Karpas-422 (cell line): ENCODE measurements around the gene ZNF789. TPM values are rescaled to one million over a fixed set of nuclear protein-coding genes. Genes with fewer than 3 reads are reported as not detected.

ENCODE experiments used
- DNase-seq: peaks from one replicate; pipeline ENCODE4 v3.0.0-alpha.2; 2015
- H2AFZ ChIP-seq: fragments of 200-600 bp; sonication (generic); 2 replicates; pipeline ENCODE4 v1.6.1; 2014; ENCODE audit warnings: antibody characterized with exemption, low read length, mixed read lengths
- H3K27ac ChIP-seq: fragments of 200-600 bp; sonication (generic); 2 replicates; pipeline ENCODE4 v1.5.1; 2014; ENCODE audit warnings: mild to moderate bottlenecking, low read length, moderate library complexity
- H3K27me3 ChIP-seq: fragments of 200-600 bp; sonication (generic); 2 replicates; pipeline ENCODE4 v1.6.1; 2014; ENCODE audit warnings: low read length, mixed read lengths
- H3K36me3 ChIP-seq: fragments of 200-600 bp; sonication (generic); 2 replicates; pipeline ENCODE4 v1.6.1; 2014; ENCODE audit warnings: low read length, mixed read lengths; ENCODE audit not compliant: insufficient read depth
- H3K4me1 ChIP-seq: fragments of 200-600 bp; sonication (generic); 2 replicates; pipeline ENCODE4 v1.6.1; 2014; ENCODE audit warnings: mild to moderate bottlenecking, low read length, mixed read lengths
- H3K4me2 ChIP-seq: fragments of 200-600 bp; sonication (generic); 2 replicates; pipeline ENCODE4 v1.6.1; 2014; ENCODE audit warnings: low read length, low read depth, mild to moderate bottlenecking; ENCODE audit not compliant: poor library complexity, severe bottlenecking
- H3K4me3 ChIP-seq: fragments of 200-600 bp; sonication (generic); 2 replicates; pipeline ENCODE4 v1.5.1; 2014; ENCODE audit warnings: mild to moderate bottlenecking, antibody characterized with exemption, low read length, mixed read lengths
- H3K79me2 ChIP-seq: fragments of 200-600 bp; sonication (generic); 2 replicates; pipeline ENCODE4 v1.6.1; 2014; ENCODE audit warnings: mild to moderate bottlenecking, low read length, mixed read lengths
- H3K9ac ChIP-seq: fragments of 200-600 bp; sonication (generic); 2 replicates; pipeline ENCODE4 v1.6.0; 2014; ENCODE audit warnings: low read length
- H3K9me2 ChIP-seq: fragments of 200-600 bp; sonication (generic), shearing (Covaris generic); replicated peaks from 2 replicates; pipeline ENCODE4 v1.6.0; 2014; ENCODE audit warnings: mild to moderate bottlenecking, low read length, moderate library complexity; ENCODE audit not compliant: insufficient read depth
- H3K9me3 ChIP-seq: fragments of 300-700, 200-600 bp; sonication (generic); 2 replicates; pipeline ENCODE4 v1.6.1; 2014; ENCODE audit warnings: low read length, mixed read lengths
- H4K20me1 ChIP-seq: fragments of 200-600 bp; sonication (generic); 2 replicates; pipeline ENCODE4 v1.6.1; 2014; ENCODE audit warnings: mild to moderate bottlenecking, antibody characterized with exemption, low read length, low read depth; ENCODE audit not compliant: insufficient read depth
- total RNA-seq: library from RNA; depleted of rRNA; stranded (reverse); fragments of >200 nt; shearing (Covaris generic); gene quantifications from 2 replicates; pipeline ENCODE4 v1.2.3, GENCODE V29; 2014; ENCODE audit warnings: low replicate concordance

The ZNF789 gene
- total RNA-seq, 1 experiment from 2014 or later = 33.0 TPM

GRCh38 chr7:99453105-99453504 lies 19.6 kb upstream of the ZNF789 start:
- Histone ChIP-seq H4K20me1 (peaks cover 10% of the 10 kb centered on the region; the same call in 1 of the 2 replicates), H3K4me1 (no peaks in the 10 kb centered on the region)

GRCh38 chr7:99455874-99456273 lies 16.8 kb upstream of the ZNF789 start:
- Histone ChIP-seq H3K4me1 (no peaks in the 10 kb centered on the region), H2AFZ (no peak overlapping the region), H4K20me1 (peaks cover 26% of the 10 kb centered on the region; the same call in 1 of the 2 replicates), H3K4me3 (no peak overlapping the region), H3K9me2 (no peaks in the 10 kb centered on the region), H3K36me3 (peaks cover 33% of the 10 kb centered on the region), H3K9ac (no peak overlapping the region), H3K4me2 (no peak overlapping the region), H3K27me3 (no peaks in the 10 kb centered on the region), H3K79me2 (peaks cover 28% of the 10 kb centered on the region), H3K9me3 (no peaks in the 10 kb centered on the region), H3K27ac (no peak overlapping the region)
- DNase-seq = no peak

More at GRCh38 chr7:99453105-99453504, 19.6 kb upstream of the ZNF789 start:
- H3K9me2 ChIP-seq = no peaks in the 10 kb centered on the region
- H3K9me3 ChIP-seq = no peaks in the 10 kb centered on the region
- no peak overlapping the region for H3K27ac ChIP-seq
- no peaks in the 10 kb centered on the region for H3K27me3 ChIP-seq
- peaks cover under 1% of the 10 kb centered on the region; the same call in 1 of the 2 replicates for H3K79me2 ChIP-seq
- H2AFZ ChIP-seq = no peak overlapping the region
- no peak for DNase-seq
- no peak overlapping the region for H3K4me3 ChIP-seq
- H3K4me2 ChIP-seq = no peak overlapping the region
- H3K9ac ChIP-seq = no peak overlapping the region
- H3K36me3 ChIP-seq = peaks cover 11% of the 10 kb centered on the region

GRCh38 chr7:99456288-99456687 lies 16.4 kb upstream of the ZNF789 start:
- Histone ChIP-seq H3K4me1 (no peaks in the 10 kb centered on the region), H3K9me3 (no peaks in the 10 kb centered on the region), H3K4me2 (no peak overlapping the region), H3K36me3 (peaks cover 33% of the 10 kb centered on the region), H4K20me1 (peaks cover 29% of the 10 kb centered on the region; the same call in 1 of the 2 replicates), H3K79me2 (peaks cover 32% of the 10 kb centered on the region), H3K27ac (no peak overlapping the region), H2AFZ (no peak overlapping the region), H3K4me3 (no peak overlapping the region), H3K9ac (no peak overlapping the region), H3K9me2 (no peaks in the 10 kb centered on the region), H3K27me3 (no peaks in the 10 kb centered on the region)
- no peak for DNase-seq

- no peaks in the 10 kb centered on the region for H3K9me2 ChIP-seq
- DNase-seq = no peak
- H3K9me3 ChIP-seq = no peaks in the 10 kb centered on the region
- no peaks in the 10 kb centered on the region for H3K27me3 ChIP-seq
- H2AFZ ChIP-seq = no peak overlapping the region
- no peak overlapping the region for H3K27ac ChIP-seq
- H3K79me2 ChIP-seq = peaks cover 40% of the 10 kb centered on the region
- peaks cover 32% of the 10 kb centered on the region; the same call in 1 of the 2 replicates for H4K20me1 ChIP-seq
- no peak overlapping the region for H3K9ac ChIP-seq
- H3K36me3 ChIP-seq = peaks cover 33% of the 10 kb centered on the region
- H3K4me1 ChIP-seq = no peaks in the 10 kb centered on the region
- no peak overlapping the region for H3K4me2 ChIP-seq
- no peak overlapping the region for H3K4me3 ChIP-seq
Observed at GRCh38 chr7:99457050-99457649, 15.5 kb upstream of the ZNF789 start.

GRCh38 chr7:99457650-99458493 lies 14.8 kb upstream of the ZNF789 start:
- no peak overlapping the region for H3K4me2 ChIP-seq
- H3K36me3 ChIP-seq = peaks cover 37% of the 10 kb centered on the region
- peaks cover 45% of the 10 kb centered on the region for H3K79me2 ChIP-seq
- no peaks in the 10 kb centered on the region for H3K4me1 ChIP-seq
- no peaks in the 10 kb centered on the region for H3K9me2 ChIP-seq
- H2AFZ ChIP-seq = no peak overlapping the region
- H4K20me1 ChIP-seq = peaks cover 32% of the 10 kb centered on the region; the same call in 1 of the 2 replicates
- no peak overlapping the region for H3K4me3 ChIP-seq
- no peak overlapping the region for H3K27ac ChIP-seq
- DNase-seq = no peak
- H3K9me3 ChIP-seq = no peaks in the 10 kb centered on the region
- no peak overlapping the region for H3K9ac ChIP-seq
- H3K27me3 ChIP-seq = no peaks in the 10 kb centered on the region

- no peak overlapping the region for H3K9ac ChIP-seq
- H3K9me2 ChIP-seq = no peaks in the 10 kb centered on the region
- DNase-seq = peak; percentile 85
- H2AFZ ChIP-seq = no peak overlapping the region
- no peak overlapping the region for H3K27ac ChIP-seq
- H3K4me3 ChIP-seq = no peak overlapping the region
- no peak overlapping the region for H3K4me2 ChIP-seq
- H3K79me2 ChIP-seq = peaks cover 56% of the 10 kb centered on the region
- H4K20me1 ChIP-seq = peaks cover 32% of the 10 kb centered on the region; the same call in 1 of the 2 replicates
- H3K27me3 ChIP-seq = no peaks in the 10 kb centered on the region
- H3K36me3 ChIP-seq = peaks cover 47% of the 10 kb centered on the region
- H3K9me3 ChIP-seq = no peaks in the 10 kb centered on the region
- H3K4me1 ChIP-seq = peaks cover 3% of the 10 kb centered on the region
Observed at GRCh38 chr7:99459087-99459486, 13.6 kb upstream of the ZNF789 start.

- no peak overlapping the region for H3K4me2 ChIP-seq
- peaks cover 32% of the 10 kb centered on the region; the same call in 1 of the 2 replicates for H4K20me1 ChIP-seq
- H3K9me3 ChIP-seq = no peaks in the 10 kb centered on the region
- peaks cover 72% of the 10 kb centered on the region for H3K79me2 ChIP-seq
- H3K4me3 ChIP-seq = no peak overlapping the region
- H3K36me3 ChIP-seq = peaks cover 54% of the 10 kb centered on the region
- H3K27me3 ChIP-seq = no peaks in the 10 kb centered on the region
- no peak overlapping the region for H3K9ac ChIP-seq
- H3K9me2 ChIP-seq = no peaks in the 10 kb centered on the region
- no peak overlapping the region for H3K27ac ChIP-seq
- H2AFZ ChIP-seq = no peak overlapping the region
- no peak for DNase-seq
- peaks cover 13% of the 10 kb centered on the region for H3K4me1 ChIP-seq
Observed at GRCh38 chr7:99460651-99461050, 12.0 kb upstream of the ZNF789 start.

GRCh38 chr7:99461221-99461620 lies 11.5 kb upstream of the ZNF789 start:
- Histone ChIP-seq H3K4me2 (no peak overlapping the region), H3K9me3 (no peaks in the 10 kb centered on the region), H2AFZ (no peak overlapping the region), H3K27me3 (no peaks in the 10 kb centered on the region), H3K79me2 (peaks cover 78% of the 10 kb centered on the region), H3K9ac (no peak overlapping the region), H3K9me2 (no peaks in the 10 kb centered on the region), H3K4me1 (peaks cover 15% of the 10 kb centered on the region), H4K20me1 (peaks cover 32% of the 10 kb centered on the region; the same call in 1 of the 2 replicates), H3K4me3 (no peak overlapping the region), H3K27ac (no peak overlapping the region), H3K36me3 (peaks cover 49% of the 10 kb centered on the region)
- DNase-seq = peak; percentile 50
